Measurements from ENCODE around the gene CMTM3.
"Not testable (repeated sequence)": the region's sequence is repeated elsewhere in the genome, so short reads cannot be mapped to it uniquely, and the experiment has no call there.

Gene CMTM3

GRCh38 chr16:66610111-66610820, 5.8 kb downstream of the CMTM3 start:
- DNase-seq = no peak

DNA sequence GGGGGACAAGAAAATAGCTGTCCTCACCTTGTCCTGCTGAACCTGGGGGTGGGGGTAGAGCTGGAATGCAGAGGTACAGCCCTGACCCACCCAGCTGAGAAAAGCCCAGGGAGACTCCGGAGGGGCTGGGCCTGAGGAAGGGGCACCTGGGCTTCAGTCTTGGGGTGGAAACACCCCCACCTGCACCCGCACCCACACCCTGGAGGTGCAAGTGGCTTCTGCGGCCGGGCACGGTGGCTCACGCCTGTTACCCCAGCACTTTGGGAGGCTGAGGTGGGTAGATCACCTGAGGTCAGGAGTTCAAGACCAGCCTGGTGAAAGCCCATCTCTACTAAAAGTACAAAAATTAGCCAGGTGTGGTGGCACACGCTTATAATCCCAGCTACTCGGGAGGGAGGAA, 7.4 kb downstream of the CMTM3 start:
- not testable (repeated sequence) for DNase-seq

- DNase-seq = no peak
Observed at GRCh38 chr16:66612422-66612821, 7.9 kb downstream of the CMTM3 start.

- DNase-seq = no peak
Observed at GRCh38 chr16:66614161-66614802, 9.8 kb downstream of the CMTM3 start.

GRCh38 chr16:66616169-66616568, 11.7 kb downstream of the CMTM3 start:
- DNase-seq = no peak

DNA sequence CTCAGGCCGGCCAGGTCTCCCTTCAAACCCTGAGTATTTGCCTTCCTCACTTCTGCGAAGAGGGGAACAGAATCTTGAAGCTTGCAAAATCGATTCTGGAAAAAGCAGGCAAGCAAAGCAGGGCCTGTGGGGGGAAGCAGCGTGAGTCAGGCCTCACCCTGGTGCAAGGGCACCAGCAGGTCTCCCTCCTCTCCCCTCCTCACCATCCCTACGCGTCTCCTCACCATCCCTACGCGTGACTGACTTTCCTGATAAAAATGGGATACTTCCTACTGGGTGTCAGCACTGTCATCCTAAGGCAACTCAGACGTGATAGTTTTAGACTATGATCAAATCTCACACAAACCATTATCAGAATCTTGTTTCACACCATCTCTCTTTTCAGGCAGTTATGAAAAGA, 12.1 kb downstream of the CMTM3 start:
- no peak for DNase-seq

- no peak for DNase-seq
Observed at GRCh38 chr16:66617010-66617434, 12.5 kb downstream of the CMTM3 start.

- no peak for DNase-seq
Observed at GRCh38 chr16:66617728-66618127, 13.2 kb downstream of the CMTM3 start.

GRCh38 chr16:66618588-66619375, 14.3 kb downstream of the CMTM3 start:
- no peak for DNase-seq

GRCh38 chr16:66619534-66620428, 15.3 kb downstream of the CMTM3 start:
- no peak for DNase-seq

GRCh38 chr16:66620429-66620795, 15.9 kb downstream of the CMTM3 start:
- no peak for DNase-seq

- no peak for DNase-seq
Observed at GRCh38 chr16:66621973-66622372, 17.5 kb downstream of the CMTM3 start.

GRCh38 chr16:66622863-66623262, 18.4 kb downstream of the CMTM3 start:
- DNase-seq = no peak

DNA sequence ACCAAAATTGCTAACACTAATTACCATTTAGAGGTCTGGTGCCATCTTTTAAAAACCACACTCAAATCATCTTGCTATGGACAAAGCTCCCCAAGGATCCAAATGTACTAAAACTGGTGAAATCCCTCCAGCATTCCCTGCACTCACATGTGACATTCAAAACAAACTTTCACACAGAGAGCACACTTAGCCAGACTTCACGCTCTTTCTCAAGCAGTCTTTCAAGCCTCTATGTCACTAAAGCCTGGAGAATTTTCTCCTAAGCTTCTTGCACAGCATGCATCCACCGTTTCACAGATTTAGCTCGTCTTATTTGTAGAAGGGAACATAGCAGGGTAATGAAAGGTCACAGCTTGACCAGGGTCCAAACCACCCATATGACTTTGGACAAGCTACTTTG, 19.3 kb downstream of the CMTM3 start:
- no peak for DNase-seq

DNA sequence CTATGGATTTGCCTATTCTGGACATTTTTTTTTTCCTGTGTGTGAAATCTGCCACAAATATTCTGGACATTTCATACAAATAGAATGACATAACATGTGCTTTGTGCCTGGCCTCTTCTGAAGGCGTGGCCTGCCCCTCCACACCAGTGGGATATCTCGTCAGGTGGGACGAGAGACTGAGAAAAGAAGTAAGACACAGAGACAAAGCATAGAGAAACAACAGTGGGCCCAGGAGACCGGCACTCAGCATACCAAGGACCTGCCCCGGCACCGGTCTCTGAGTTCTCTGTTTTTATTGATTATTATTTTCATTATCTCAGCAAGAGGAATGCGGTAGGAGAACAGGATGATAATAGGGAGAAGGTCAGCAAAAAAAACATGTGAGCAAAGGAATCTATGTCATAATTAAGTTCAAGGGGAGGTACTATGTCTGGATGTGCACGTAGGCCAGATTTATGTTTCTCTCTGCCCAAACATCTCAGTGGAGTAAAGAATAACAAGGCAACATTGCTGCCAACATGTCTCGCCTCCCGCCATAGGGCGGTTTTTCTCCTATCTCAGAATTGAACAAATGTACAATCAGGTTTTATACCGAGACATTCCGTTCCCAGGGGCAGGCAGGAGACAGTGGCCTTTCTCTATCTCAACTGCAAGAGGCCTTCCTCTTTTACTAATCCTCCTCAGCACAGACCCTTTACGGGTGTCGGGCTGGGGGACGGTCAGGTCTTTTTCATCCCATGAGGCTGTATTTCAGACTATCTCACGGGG, 23.3 kb downstream of the CMTM3 start:
- not testable (repeated sequence) for DNase-seq

GRCh38 chr16:66629856-66630255, 25.4 kb downstream of the CMTM3 start:
- no peak for DNase-seq

DNA sequence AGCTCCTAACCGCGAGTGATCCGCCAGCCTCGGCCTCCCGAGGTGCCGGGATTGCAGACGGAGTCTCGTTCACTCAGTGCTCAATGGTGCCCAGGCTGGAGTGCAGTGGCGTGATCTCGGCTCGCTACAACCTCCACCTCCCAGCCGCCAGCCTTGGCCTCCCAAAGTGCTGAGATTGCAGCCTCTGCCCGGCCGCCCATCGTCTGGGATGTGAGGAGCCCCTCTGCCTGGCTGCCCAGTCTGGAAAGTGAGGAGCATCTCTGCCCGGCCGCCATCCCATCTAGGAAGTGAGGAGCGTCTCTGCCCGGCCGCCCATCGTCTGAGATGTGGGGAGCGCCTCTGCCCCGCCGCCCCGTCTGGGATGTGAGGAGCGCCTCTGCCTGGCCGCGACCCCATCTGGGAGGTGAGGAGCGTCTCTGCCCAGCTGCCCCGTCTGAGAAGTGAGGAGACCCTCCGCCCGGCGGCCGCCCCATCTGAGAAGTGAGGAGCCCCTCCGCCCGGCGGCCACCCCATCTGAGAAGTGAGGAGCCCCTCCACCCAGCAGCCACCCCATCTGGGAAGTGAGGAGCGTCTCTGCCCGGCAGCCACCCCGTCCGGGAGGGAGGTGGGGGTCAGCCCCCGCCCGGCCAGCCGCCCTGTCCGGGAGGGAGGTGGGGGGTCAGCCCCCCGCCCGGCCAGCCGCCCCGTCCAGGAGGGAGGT, 26.2 kb downstream of the CMTM3 start:
- DNase-seq = not testable (repeated sequence)

DNA sequence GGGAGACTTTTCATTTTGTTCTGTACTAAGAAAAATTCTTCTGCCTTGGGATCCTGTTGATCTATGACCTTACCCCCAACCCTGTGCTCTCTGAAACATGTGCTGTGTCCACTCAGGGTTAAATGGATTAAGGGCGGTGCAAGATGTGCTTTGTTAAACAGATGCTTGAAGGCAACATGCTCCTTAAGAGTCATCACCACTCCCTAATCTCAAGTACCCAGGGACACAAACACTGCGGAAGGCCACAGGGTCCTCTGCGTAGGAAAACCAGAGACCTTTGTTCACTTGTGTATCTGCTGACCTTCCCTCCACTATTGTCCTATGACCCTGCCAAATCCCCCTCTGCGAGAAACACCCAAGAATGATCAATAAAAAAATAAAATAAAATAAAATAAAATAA, 27.1 kb downstream of the CMTM3 start:
- DNase-seq = not testable (repeated sequence)

DNA sequence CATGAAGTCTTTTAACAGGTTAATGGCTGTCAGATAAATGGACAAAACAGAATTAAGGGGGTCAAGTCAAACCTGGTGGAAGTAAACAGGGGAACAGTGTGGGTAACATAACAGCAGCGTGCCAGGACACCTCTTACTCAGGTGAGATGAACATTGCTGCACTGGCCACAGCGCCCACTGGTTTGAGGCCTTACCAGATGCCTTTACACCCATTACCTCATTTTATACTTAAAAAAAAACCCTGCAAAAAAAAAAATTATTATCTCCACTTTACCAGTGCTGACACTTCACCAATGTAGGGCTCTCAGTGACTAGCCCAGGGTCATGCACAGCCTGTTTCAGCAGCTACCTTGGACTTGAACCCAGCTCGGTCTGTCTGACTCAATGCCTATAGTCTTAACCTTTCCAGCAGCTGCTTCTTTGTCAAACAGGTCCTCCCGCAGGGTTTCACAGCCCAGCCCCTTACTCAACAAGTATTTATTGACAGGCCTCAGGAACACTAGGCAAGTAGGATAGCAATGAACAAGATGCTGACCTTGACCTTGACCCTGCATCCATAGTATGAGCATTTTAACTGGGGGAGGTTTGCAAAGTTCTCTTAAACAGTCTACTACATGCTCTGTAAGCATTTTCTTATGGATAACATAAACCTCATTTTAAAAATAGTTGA, 30.2 kb downstream of the CMTM3 start:
- no peak for DNase-seq

- no peak for DNase-seq
Observed at GRCh38 chr16:66635406-66635805, 30.9 kb downstream of the CMTM3 start.

DNA sequence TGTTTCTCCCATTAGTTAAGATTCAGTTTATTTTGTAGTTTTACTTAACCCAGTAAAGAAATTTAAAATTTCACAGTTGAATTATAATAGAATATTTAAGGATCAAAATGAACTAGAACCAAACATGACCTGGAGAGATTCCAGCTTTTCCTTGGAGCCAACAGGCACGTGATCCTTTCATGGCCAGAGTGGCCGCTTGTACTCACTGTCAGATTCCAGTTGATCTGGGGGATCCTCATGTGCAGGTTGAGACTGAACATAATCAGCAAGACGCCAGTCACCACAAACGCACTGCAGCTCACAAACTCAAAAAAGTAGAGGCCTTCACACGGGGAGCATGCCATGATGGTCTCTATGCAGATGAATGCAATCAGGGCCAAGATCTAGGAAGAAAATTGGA, 31.7 kb downstream of the CMTM3 start:
- no peak for DNase-seq
